GM23338 (cell line): ENCODE results near the gene DCTN5. TPM values are rescaled to one million over a fixed set of nuclear protein-coding genes. Genes with fewer than 3 reads are reported as not detected.

Source experiments
- polyA plus RNA-seq: library from polyadenylated mRNA; unstranded; fragments of >200 nt; fragmentation: Nextera tagmentation; extraction: Ambion mirVana; gene quantifications from 2 replicates; pipeline ENCODE4 v1.2.1, GENCODE V29; 2016
- total RNA-seq: library from RNA; depleted of rRNA; stranded (reverse); fragments of >200 nt; shearing (Covaris generic); gene quantifications from 2 replicates; pipeline ENCODE4 v1.2.3, GENCODE V29; 2014; rRNA removed

Gene DCTN5
- total and polyA plus RNA-seq, 2 experiments from 2014 or later = 11.5 to 69.6 TPM

Other genes starting within 250 kb of the DCTN5 start
- 19.6 and 20.0 TPM in 2 replicates for gene COG7, start 188.3 kb upstream of the DCTN5 start, total RNA-seq
- 9.2 and 10.3 TPM in 2 replicates for gene COG7, start 188.3 kb upstream of the DCTN5 start, polyA plus RNA-seq
- gene GGA2, start 131.0 kb upstream of the DCTN5 start, total RNA-seq = 76.6 and 114 TPM in 2 replicates
- gene GGA2, start 131.0 kb upstream of the DCTN5 start, polyA plus RNA-seq = 36.2 and 40.3 TPM in 2 replicates
- gene EARS2, start 84.1 kb upstream of the DCTN5 start, total RNA-seq = 58.3 and 89.1 TPM in 2 replicates
- gene EARS2, start 84.1 kb upstream of the DCTN5 start, polyA plus RNA-seq = 22.6 and 22.8 TPM in 2 replicates
- gene UBFD1, start 83.7 kb upstream of the DCTN5 start, total RNA-seq = 201 and 249 TPM in 2 replicates
- 27.7 and 28.5 TPM in 2 replicates for gene UBFD1, start 83.7 kb upstream of the DCTN5 start, polyA plus RNA-seq
- 136 and 164 TPM in 2 replicates for gene NDUFAB1, start 45.1 kb upstream of the DCTN5 start, total RNA-seq
- 449 and 477 TPM in 2 replicates for gene NDUFAB1, start 45.1 kb upstream of the DCTN5 start, polyA plus RNA-seq
- 30.8 and 34.0 TPM in 2 replicates for gene PALB2, start 156 bp upstream of the DCTN5 start, total RNA-seq
- 24.2 and 32.0 TPM in 2 replicates for gene PALB2, start 156 bp upstream of the DCTN5 start, polyA plus RNA-seq
- gene PLK1, start 37.4 kb downstream of the DCTN5 start, total RNA-seq = 141 TPM in 2 replicates
- 66.0 and 69.0 TPM in 2 replicates for gene PLK1, start 37.4 kb downstream of the DCTN5 start, polyA plus RNA-seq
- gene ERN2, start 71.8 kb downstream of the DCTN5 start, total RNA-seq = 0.97 and 1.1 TPM in 2 replicates
- 0.73 and 0.97 TPM in 2 replicates for gene ERN2, start 71.8 kb downstream of the DCTN5 start, polyA plus RNA-seq
- gene CHP2, start 113.6 kb downstream of the DCTN5 start, total RNA-seq = 3.3 and 3.7 TPM in 2 replicates
- gene CHP2, start 113.6 kb downstream of the DCTN5 start, polyA plus RNA-seq = 2.3 and 2.4 TPM in 2 replicates
- gene PRKCB, start 194.5 kb downstream of the DCTN5 start, total RNA-seq = 9.2 and 16.4 TPM in 2 replicates
- 3.7 and 3.8 TPM in 2 replicates for gene PRKCB, start 194.5 kb downstream of the DCTN5 start, polyA plus RNA-seq